SU-DHL-6 (cell line): ENCODE data around the gene SRRM3.

Experiments used
- H2AFZ ChIP-seq: fragments of 200-600 bp; sonication (generic); 2 replicates; pipeline ENCODE4 v1.6.1; 2014; ENCODE audit warnings: low read depth, mild to moderate bottlenecking, moderate library complexity, mixed read lengths, antibody characterized with exemption, low read length; ENCODE audit not compliant: severe bottlenecking
- H3F3A ChIP-seq: fragments of 200-600 bp; shearing (Covaris generic); 2 replicates; pipeline ENCODE4 v1.6.0; 2016; ENCODE audit warnings: antibody characterized with exemption, mild to moderate bottlenecking; ENCODE audit not compliant: insufficient read depth
- H3K27ac ChIP-seq: fragments of 200-600 bp; sonication (generic); 2 replicates; pipeline ENCODE4 v1.5.1; 2016; ENCODE audit warnings: low read depth, mild to moderate bottlenecking, low read length, moderate library complexity, mixed read lengths
- H3K27me3 ChIP-seq: fragments of 200-600 bp; sonication (generic), shearing (Covaris generic); 2 replicates; pipeline ENCODE4 v1.6.0; 2014; ENCODE audit warnings: mild to moderate bottlenecking, low read length
- H3K36me3 ChIP-seq: fragments of 200-600 bp; sonication (generic); 2 replicates; pipeline ENCODE4 v1.6.1; 2014; ENCODE audit warnings: mild to moderate bottlenecking, low read length, mixed read lengths
- H3K4me2 ChIP-seq: fragments of 300-600, 200-600 bp; shearing (Covaris generic), sonication (generic); 2 replicates; pipeline ENCODE4 v1.6.0; 2014; ENCODE audit warnings: low read length, low read depth, mild to moderate bottlenecking; ENCODE audit not compliant: poor library complexity, severe bottlenecking
- H3K4me3 ChIP-seq: fragments of 200-600 bp; sonication (generic); 2 replicates; pipeline ENCODE4 v1.5.1; 2014; ENCODE audit warnings: antibody characterized with exemption, low read length, mild to moderate bottlenecking, mixed read lengths; ENCODE audit not compliant: insufficient read depth, poor library complexity, severe bottlenecking
- H3K79me2 ChIP-seq: fragments of 200-600 bp; sonication (generic); 2 replicates; pipeline ENCODE4 v1.6.1; 2014; ENCODE audit warnings: mild to moderate bottlenecking, low read length, moderate library complexity; ENCODE audit not compliant: insufficient read depth
- H3K9ac ChIP-seq: fragments of 200-600 bp; sonication (generic); 2 replicates; pipeline ENCODE4 v1.7.0; 2014; ENCODE audit warnings: mild to moderate bottlenecking, low read length
- H3K9me2 ChIP-seq: fragments of 200-600 bp; sonication (generic); replicated peaks from 2 replicates; pipeline ENCODE4 v1.6.1; 2014; ENCODE audit warnings: low read length; ENCODE audit not compliant: insufficient read depth
- H3K9me3 ChIP-seq: fragments of 200-600 bp; sonication (generic); 2 replicates; pipeline ENCODE4 v1.6.1; 2014; ENCODE audit warnings: low read length, mixed read lengths; ENCODE audit not compliant: insufficient read depth
- H4K20me1 ChIP-seq: fragments of 200-600 bp; sonication (generic); 2 replicates; pipeline ENCODE4 v1.6.1; 2014; ENCODE audit warnings: low read depth, mild to moderate bottlenecking, antibody characterized with exemption, low read length, moderate library complexity, mixed read lengths
- EZH2phosphoT487 ChIP-seq: fragments of 200-600 bp; sonication (generic), shearing (Covaris generic); conservative IDR thresholded peaks from 2 replicates; pipeline ENCODE4 v1.6.1; 2018; ENCODE audit warnings: mild to moderate bottlenecking, antibody characterized with exemption, low read length, moderate library complexity, mixed read lengths
- TF ChIP-seq, protein P1 (sequence below): fragments of 200-600 bp; sonication (generic); IDR thresholded peaks from one replicate; pipeline ENCODE4 v1.5.1; 2017; ENCODE audit warnings: antibody characterized with exemption, mild to moderate bottlenecking, low read length, moderate library complexity; ENCODE audit not compliant: insufficient read depth, poor library complexity, severe bottlenecking

Gene SRRM3

DNA sequence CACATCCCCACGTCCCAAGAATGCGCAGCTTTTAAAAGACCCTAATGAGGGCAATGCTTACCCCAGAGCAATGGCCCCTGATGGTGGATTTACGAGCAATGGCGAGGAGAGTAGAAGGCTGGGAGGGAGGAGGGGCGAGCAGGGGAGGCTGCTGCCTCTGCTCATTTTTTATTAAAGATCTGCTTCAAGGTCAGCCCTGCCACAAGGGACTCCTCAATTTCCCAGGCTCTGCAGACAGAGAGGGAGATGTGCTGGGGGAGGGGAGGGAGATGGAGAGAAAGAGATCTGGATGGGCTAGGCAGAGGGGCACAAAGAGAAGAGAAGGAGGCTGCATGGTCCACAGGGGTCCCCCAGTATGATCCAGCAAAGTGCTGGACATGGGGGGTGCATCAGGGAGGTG is 7.8 kb upstream of the SRRM3 start:
- no peak overlapping the region for H3K9ac ChIP-seq
- no peaks in the 10 kb centered on the region for H3K36me3 ChIP-seq
- H4K20me1 ChIP-seq, result no peaks in the 10 kb centered on the region
- no peaks in the 10 kb centered on the region for H3F3A ChIP-seq
- no peak overlapping the region for H3K4me2 ChIP-seq
- no peaks in the 10 kb centered on the region for H3K79me2 ChIP-seq
- no peaks in the 10 kb centered on the region for H3K9me3 ChIP-seq
- H3K9me2 ChIP-seq, result no peaks in the 10 kb centered on the region
- no peak overlapping the region for H3K27ac ChIP-seq
- no peaks in the 10 kb centered on the region for H3K27me3 ChIP-seq
- no peak overlapping the region for H3K4me3 ChIP-seq
- TF ChIP-seq EZH2phosphoT487, result no peak
- TF ChIP-seq, protein P1, sequence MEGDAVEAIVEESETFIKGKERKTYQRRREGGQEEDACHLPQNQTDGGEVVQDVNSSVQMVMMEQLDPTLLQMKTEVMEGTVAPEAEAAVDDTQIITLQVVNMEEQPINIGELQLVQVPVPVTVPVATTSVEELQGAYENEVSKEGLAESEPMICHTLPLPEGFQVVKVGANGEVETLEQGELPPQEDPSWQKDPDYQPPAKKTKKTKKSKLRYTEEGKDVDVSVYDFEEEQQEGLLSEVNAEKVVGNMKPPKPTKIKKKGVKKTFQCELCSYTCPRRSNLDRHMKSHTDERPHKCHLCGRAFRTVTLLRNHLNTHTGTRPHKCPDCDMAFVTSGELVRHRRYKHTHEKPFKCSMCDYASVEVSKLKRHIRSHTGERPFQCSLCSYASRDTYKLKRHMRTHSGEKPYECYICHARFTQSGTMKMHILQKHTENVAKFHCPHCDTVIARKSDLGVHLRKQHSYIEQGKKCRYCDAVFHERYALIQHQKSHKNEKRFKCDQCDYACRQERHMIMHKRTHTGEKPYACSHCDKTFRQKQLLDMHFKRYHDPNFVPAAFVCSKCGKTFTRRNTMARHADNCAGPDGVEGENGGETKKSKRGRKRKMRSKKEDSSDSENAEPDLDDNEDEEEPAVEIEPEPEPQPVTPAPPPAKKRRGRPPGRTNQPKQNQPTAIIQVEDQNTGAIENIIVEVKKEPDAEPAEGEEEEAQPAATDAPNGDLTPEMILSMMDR, result no peak
- no peak overlapping the region for H2AFZ ChIP-seq

DNA sequence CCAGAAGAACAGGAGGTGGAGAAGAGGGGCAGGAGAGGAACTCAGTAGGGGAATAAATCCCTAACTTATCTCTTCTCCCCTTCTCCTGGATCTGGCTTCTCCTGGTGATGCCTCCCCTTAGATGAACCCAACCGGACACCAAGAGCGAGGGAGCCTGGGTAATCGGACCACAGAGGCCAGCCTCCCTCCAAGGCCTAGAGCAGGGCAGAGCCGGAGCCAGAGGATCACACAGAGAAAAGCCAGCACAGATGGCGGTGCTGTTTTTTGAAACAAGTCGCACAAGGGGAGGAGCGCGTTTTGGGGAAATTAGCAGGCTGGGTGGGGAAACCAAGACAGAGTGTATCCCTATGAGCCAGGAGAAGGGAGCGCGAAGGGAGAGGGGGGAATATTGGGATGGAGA is 4.9 kb upstream of the SRRM3 start:
- no peaks in the 10 kb centered on the region for H4K20me1 ChIP-seq
- H3F3A ChIP-seq, result no peaks in the 10 kb centered on the region
- no peak overlapping the region for H2AFZ ChIP-seq
- H3K79me2 ChIP-seq, result no peaks in the 10 kb centered on the region
- TF ChIP-seq, protein P1, result no peak
- TF ChIP-seq EZH2phosphoT487, result no peak
- H3K27ac ChIP-seq, result no peak overlapping the region
- no peaks in the 10 kb centered on the region for H3K36me3 ChIP-seq
- H3K9ac ChIP-seq, result no peak overlapping the region
- H3K9me2 ChIP-seq, result no peaks in the 10 kb centered on the region
- H3K4me2 ChIP-seq, result no peak overlapping the region
- H3K27me3 ChIP-seq, result no peaks in the 10 kb centered on the region
- H3K9me3 ChIP-seq, result no peaks in the 10 kb centered on the region
- no peak overlapping the region for H3K4me3 ChIP-seq

DNA sequence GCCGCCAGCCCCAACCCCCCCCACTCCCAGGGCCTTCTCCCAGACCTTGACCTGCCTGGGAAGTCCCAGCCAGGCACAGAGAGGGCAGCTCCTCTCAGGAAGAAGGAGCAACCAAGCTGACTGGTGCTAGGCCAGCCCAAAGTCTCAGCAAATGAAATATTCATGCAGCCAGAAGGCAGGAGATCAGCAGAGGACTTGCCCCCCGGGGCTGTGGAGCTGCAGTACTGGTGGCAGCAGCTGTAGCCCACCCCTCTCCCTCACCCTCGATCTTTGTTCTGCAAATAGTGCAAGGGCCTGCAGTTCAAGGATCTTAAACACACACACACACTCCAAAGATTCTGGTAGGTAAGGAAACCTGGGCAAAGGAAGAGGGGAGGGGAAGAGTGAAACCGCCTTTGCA is 3.5 kb upstream of the SRRM3 start:
- no peak overlapping the region for H3K9ac ChIP-seq
- no peaks in the 10 kb centered on the region for H3K9me3 ChIP-seq
- no peak overlapping the region for H3K4me2 ChIP-seq
- no peaks in the 10 kb centered on the region for H3K27me3 ChIP-seq
- no peaks in the 10 kb centered on the region for H3K9me2 ChIP-seq
- H3K4me3 ChIP-seq, result no peak overlapping the region
- no peaks in the 10 kb centered on the region for H3F3A ChIP-seq
- no peaks in the 10 kb centered on the region for H3K36me3 ChIP-seq
- H4K20me1 ChIP-seq, result no peaks in the 10 kb centered on the region
- H3K27ac ChIP-seq, result no peak overlapping the region
- no peak for TF ChIP-seq EZH2phosphoT487
- TF ChIP-seq, protein P1, result no peak
- no peaks in the 10 kb centered on the region for H3K79me2 ChIP-seq
- H2AFZ ChIP-seq, result no peak overlapping the region

DNA sequence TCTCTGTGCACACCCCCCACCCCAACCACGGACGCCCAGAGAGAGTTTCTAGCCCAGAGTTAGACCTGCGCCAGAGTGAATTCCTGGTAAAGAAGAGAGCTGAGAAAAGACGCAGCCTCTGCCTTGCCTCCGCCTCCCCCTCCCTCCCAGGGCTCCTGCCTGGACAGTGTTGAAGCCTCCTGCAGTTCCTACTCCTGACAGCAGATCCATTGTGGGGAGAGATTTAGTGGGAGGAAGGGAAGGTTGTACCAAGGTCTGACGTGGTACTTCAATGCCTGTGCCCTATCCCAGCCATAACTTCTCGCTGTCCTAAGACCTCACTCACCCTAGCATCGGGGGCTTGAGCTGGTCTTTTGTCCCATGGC is 952 bp downstream of the SRRM3 start:
- H3F3A ChIP-seq, result no peaks in the 10 kb centered on the region
- H4K20me1 ChIP-seq, result no peaks in the 10 kb centered on the region
- no peak overlapping the region for H3K27ac ChIP-seq
- no peaks in the 10 kb centered on the region for H3K79me2 ChIP-seq
- no peaks in the 10 kb centered on the region for H3K27me3 ChIP-seq
- H2AFZ ChIP-seq, result no peak overlapping the region
- no peaks in the 10 kb centered on the region for H3K36me3 ChIP-seq
- no peaks in the 10 kb centered on the region for H3K9me3 ChIP-seq
- H3K4me3 ChIP-seq, result no peak overlapping the region
- no peaks in the 10 kb centered on the region for H3K9me2 ChIP-seq
- H3K4me2 ChIP-seq, result no peak overlapping the region
- TF ChIP-seq EZH2phosphoT487, result no peak
- TF ChIP-seq, protein P1, result no peak
- H3K9ac ChIP-seq, result no peak overlapping the region
